Endothelial cell of umbilical vein (primary cell): ENCODE measurements around the gene DLGAP1. TPM values are rescaled to one million over a fixed set of nuclear protein-coding genes. Genes with fewer than 3 reads are reported as not detected.

Experiments
- BruUV-seq: library from RNA; stranded (reverse); fragments of 400-500 nt; replicated peaks from 2 replicates; lab custom pipeline; 2021; lab: Mats Ljungman, UMichigan
- CTCF ChIA-PET: fragments of 300-600, 350-600 bp; sonication (Branson Sonifier 250); formaldehyde crosslinking; loops from one replicate; lab custom pipeline; 2021; ENCODE audit warnings: antibody characterized with exemption, inconsistent platforms; lab: Charles Lee
- POLR2A ChIA-PET: fragments of 300-600, 350-600 bp; sonication (Branson Sonifier 250); formaldehyde crosslinking; loops from one replicate; lab custom pipeline; 2021; ENCODE audit warnings: antibody characterized with exemption, inconsistent platforms; lab: Charles Lee
- DNase-seq: peaks from one replicate; pipeline ENCODE4 v3.0.0-alpha.2; 2011; ENCODE audit warnings: low read depth, low spot score
- FAIRE-seq: peaks from 2 replicates; lab custom pipeline; 2011; peaks lifted over from hg19 to GRCh38; lab: Jason Lieb, UNC
- H2AFZ ChIP-seq: 2 replicates; pipeline ENCODE4 v1.6.0; 2012; ENCODE audit warnings: low read depth, low read length, control low read depth, inconsistent platforms
- H3K27ac ChIP-seq: 2 replicates; pipeline ENCODE4 v1.5.1; 2011; ENCODE audit warnings: low read depth, mild to moderate bottlenecking, control low read depth, low read length, moderate library complexity; ENCODE audit not compliant: insufficient read depth
- H3K27me3 ChIP-seq, 2 experiments: 2 replicates each; pipeline versions ENCODE4 v1.6.0 to v1.6.1; 2011; ENCODE audit warnings: low read length in 2 of 2, mixed read lengths in 1 of 2; ENCODE audit not compliant: control insufficient read depth in 2 of 2, insufficient read depth in 2 of 2
- H3K36me3 ChIP-seq, 2 experiments: 2 replicates in 1 of 2; 3 replicates in 1 of 2; pipeline ENCODE4 v1.5.1; 2011; ENCODE audit warnings: low read length in 2 of 2, mild to moderate bottlenecking in 1 of 2, moderate library complexity in 1 of 2; ENCODE audit not compliant: control insufficient read depth in 2 of 2, insufficient read depth in 2 of 2; ENCODE audit errors: extremely low read depth in 1 of 2
- H3K4me1 ChIP-seq: 3 replicates; pipeline ENCODE4 v1.5.1; 2011; ENCODE audit warnings: mild to moderate bottlenecking, low read length; ENCODE audit not compliant: control insufficient read depth, insufficient read depth; ENCODE audit errors: extremely low read depth
- H3K4me2 ChIP-seq: 2 replicates; pipeline ENCODE4 v1.6.1; 2011; ENCODE audit warnings: low read length, control low read depth, mixed read lengths; ENCODE audit not compliant: insufficient read depth
- H3K4me3 ChIP-seq, 3 experiments: fragments of 200-600 bp in 1 of 3; sonication (generic), shearing (Covaris generic) in 1 of 3; replicated peaks in 1 of 3; 2 replicates each; pipeline ENCODE4 v1.5.1; 2011 to 2016; ENCODE audit warnings: control low read depth in 3 of 3, low read length in 3 of 3, mild to moderate bottlenecking in 2 of 3, inconsistent platforms in 1 of 3, low read depth in 1 of 3, moderate library complexity in 1 of 3; ENCODE audit not compliant: insufficient read depth in 1 of 3
- H3K79me2 ChIP-seq: 2 replicates; pipeline ENCODE4 v1.6.0; 2012; ENCODE audit warnings: low read length, inconsistent platforms; ENCODE audit not compliant: control insufficient read depth, insufficient read depth
- H3K9ac ChIP-seq: replicated peaks from 2 replicates; pipeline ENCODE3; 2011; ENCODE audit warnings: low read length, control low read depth; ENCODE audit not compliant: insufficient read depth; ENCODE audit errors: extremely low read depth
- H3K9me1 ChIP-seq: replicated peaks from 3 replicates; pipeline ENCODE4 v1.6.0; 2011; ENCODE audit warnings: mild to moderate bottlenecking, low read length; ENCODE audit not compliant: control insufficient read depth, insufficient read depth; ENCODE audit errors: extremely low read depth
- H3K9me3 ChIP-seq: replicated peaks from 2 replicates; pipeline ENCODE4 v1.5.1; 2012; ENCODE audit warnings: low read length, inconsistent platforms; ENCODE audit not compliant: control insufficient read depth, insufficient read depth
- H4K20me1 ChIP-seq: replicated peaks from 2 replicates; pipeline ENCODE3; 2011; ENCODE audit warnings: mild to moderate bottlenecking, low read length; ENCODE audit not compliant: control insufficient read depth, insufficient read depth; ENCODE audit errors: extremely low read depth
- CTCF ChIP-seq, 2 donors: IDR thresholded peaks; 1 replicate in 1 of 2; 2 replicates in 1 of 2; pipeline ENCODE4 v1.5.1; 2011; ENCODE audit warnings: low read length in 2 of 2, mild to moderate bottlenecking in 2 of 2, moderate library complexity in 2 of 2, control low read depth in 1 of 2, inconsistent platforms in 1 of 2, low read depth in 1 of 2; ENCODE audit not compliant: insufficient read depth in 1 of 2; ENCODE audit errors: extremely low read depth in 1 of 2
- EZH2 ChIP-seq: IDR thresholded peaks from 2 replicates; pipeline ENCODE4 v1.6.1; 2012; ENCODE audit warnings: borderline replicate concordance, low read depth, mild to moderate bottlenecking, moderate library complexity, low read length, inconsistent platforms; ENCODE audit not compliant: severe bottlenecking
- FOS ChIP-seq: IDR thresholded peaks from 2 replicates; pipeline ENCODE4 v1.6.1; 2011; ENCODE audit warnings: mild to moderate bottlenecking, low read length, moderate library complexity, borderline replicate concordance; ENCODE audit not compliant: insufficient read depth
- GATA2 ChIP-seq: IDR thresholded peaks from 2 replicates; pipeline ENCODE4 v1.7.0; 2011; ENCODE audit warnings: low read depth, mild to moderate bottlenecking, moderate library complexity, mixed read lengths, low read length; ENCODE audit not compliant: insufficient read length, insufficient read depth
- JUN ChIP-seq: IDR thresholded peaks from 2 replicates; pipeline ENCODE4 v1.6.1; 2011; ENCODE audit warnings: borderline replicate concordance, low read depth; ENCODE audit not compliant: insufficient read length, insufficient read depth
- MYC ChIP-seq: IDR thresholded peaks from one replicate; pipeline ENCODE4 v1.6.1; 2011; ENCODE audit warnings: mild to moderate bottlenecking, low read depth, low read length
- POLR2A ChIP-seq: IDR thresholded peaks from 2 replicates; pipeline ENCODE4 v1.6.1; 2012; ENCODE audit warnings: low read depth, mild to moderate bottlenecking, control low read depth, low read length
- POLR2AphosphoS5 ChIP-seq: IDR thresholded peaks from 2 replicates; pipeline ENCODE4 v1.6.1; 2012; ENCODE audit warnings: low read depth, mild to moderate bottlenecking, control low read depth, low read length, moderate library complexity; ENCODE audit not compliant: insufficient read depth
- dilution Hi-C: fragments of 300-500 bp; cut with MboI; formaldehyde crosslinking; loops from one replicate; pipeline ENCODE4 v1.15.0; 2019; ENCODE audit warnings: low sequenced_read_pairs; ENCODE audit not compliant: extremely low pct_ligation_motif_present
- intact Hi-C: fragments of 100-400 bp; cut with micrococcal nuclease; formaldehyde crosslinking; loops from one replicate; pipeline ENCODE4 v1.10.0; 2022
- polyA plus RNA-seq, 4 experiments: library from polyadenylated mRNA; depleted of rRNA in 3 of 4; stranded (reverse) in 3 of 4; unstranded in 1 of 4; fragments of >200 nt; gene quantifications; 2 replicates each; pipeline versions ENCODE4 v1.2.1 to v1.2.3, GENCODE V29; 2011 to 2012; ENCODE audit warnings: missing spikeins in 1 of 4
- total RNA-seq: library from RNA; stranded (reverse); gene quantifications from 2 replicates; pipeline ENCODE4 v1.2.3, GENCODE V29; 2021
- TF ChIP-seq, protein P1 (sequence below): IDR thresholded peaks from 2 replicates; pipeline ENCODE4 v1.6.1; 2011; ENCODE audit not compliant: insufficient read depth, insufficient read length

DLGAP1 gene
- total and polyA plus RNA-seq, 2 donors (not counting 3 experiments of a cell fraction or from before 2014, with no cell fraction given): 0.04 TPM; not detected in 1

GRCh38 chr18:3789525-3789924 lies 665.6 kb downstream of the DLGAP1 start:
- Histone ChIP-seq H3K36me3 (no peaks in the 10 kb centered on the region), H3K27me3 (no peaks in the 10 kb centered on the region), H3K9me1 (no peaks in the 10 kb centered on the region), H3K79me2 (no peaks in the 10 kb centered on the region), H3K4me2 (no peak overlapping the region), H4K20me1 (no peaks in the 10 kb centered on the region), H3K4me3 (no peak overlapping the region), H2AFZ (no peak overlapping the region), H3K9ac (no peak overlapping the region), H3K27ac (no peak overlapping the region), H3K9me3 (no peaks in the 10 kb centered on the region), H3K4me1 (peaks cover 25% of the 10 kb centered on the region)
- intact Hi-C loops (no loop called here), dilution Hi-C loops (no loop called here)
- ChIA-PET POLR2A (no interaction called here), CTCF (interaction anchor here (3.2 kb wide), 1 partner anchor 18 kb away, joined by 21 read pairs; no protein-coding TSS in a partner anchor)
- BruUV-seq: no TSS peak
- no peak for FAIRE-seq
- DNase-seq: no peak
- TF ChIP-seq FOS (no peak), JUN (no peak), POLR2AphosphoS5 (no peak), MYC (no peak), EZH2 (no peak), CTCF (IDR thresholded peaks at IDR 0.05; ENCODE audit: extremely low read depth in 1 of 2, insufficient read depth in 1 of 2, low read depth in 1 of 2, low read length in 2 of 2) (no peak), POLR2A (no peak), GATA2 (no peak)
- TF ChIP-seq, protein P1, sequence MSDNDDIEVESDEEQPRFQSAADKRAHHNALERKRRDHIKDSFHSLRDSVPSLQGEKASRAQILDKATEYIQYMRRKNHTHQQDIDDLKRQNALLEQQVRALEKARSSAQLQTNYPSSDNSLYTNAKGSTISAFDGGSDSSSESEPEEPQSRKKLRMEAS: no peak
